GM19395 (cell line): ENCODE measurements around the gene JAG2.

Source experiments
- ATAC-seq: cut with Tn5 transposase; IDR thresholded peaks from one replicate; pipeline ENCODE4 v1.9.1; 2021; ENCODE audit warnings: mild to moderate bottlenecking, moderate library complexity; ENCODE audit not compliant: unreplicated experiment

Gene JAG2

GRCh38 chr14:105151838-105152793, 16.5 kb downstream of the JAG2 start:
- ATAC-seq, result no peak

DNA sequence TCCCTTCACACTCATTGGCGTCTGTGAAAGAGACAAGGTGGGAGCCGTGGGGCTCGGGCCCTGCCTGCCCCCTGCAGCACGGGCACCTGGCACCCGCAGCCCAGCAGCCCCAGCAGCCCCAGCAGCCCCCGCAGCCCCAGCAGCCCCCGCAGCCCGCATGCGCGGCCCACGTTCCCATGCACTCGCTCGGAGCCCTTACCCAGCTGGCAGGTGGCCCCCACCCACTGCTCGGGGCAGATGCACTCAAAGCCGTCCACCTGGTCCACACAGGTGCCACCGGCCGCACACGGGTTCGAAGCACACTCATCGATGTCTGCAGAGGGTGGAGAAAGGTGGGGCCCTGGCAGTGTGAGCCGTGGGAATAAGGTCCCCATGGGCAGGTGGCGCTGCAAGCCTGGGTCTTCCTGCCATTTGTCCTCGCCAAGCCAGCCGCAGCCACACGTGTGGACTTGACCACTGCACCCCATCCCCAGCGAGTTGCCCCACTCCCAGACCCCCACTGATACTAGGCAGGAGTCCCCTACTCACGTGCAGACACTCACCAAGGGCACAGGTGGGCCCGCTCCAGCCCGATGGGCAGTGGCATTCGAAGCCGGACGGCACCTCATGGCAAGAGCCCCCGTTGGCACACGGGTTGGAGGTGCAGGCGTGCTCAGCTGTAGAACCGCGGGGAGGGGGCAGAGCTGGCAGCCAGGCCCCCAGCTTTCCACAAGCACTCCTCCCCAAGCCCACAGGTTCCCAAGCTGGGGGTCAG, 17.3 kb downstream of the JAG2 start:
- no peak for ATAC-seq

DNA sequence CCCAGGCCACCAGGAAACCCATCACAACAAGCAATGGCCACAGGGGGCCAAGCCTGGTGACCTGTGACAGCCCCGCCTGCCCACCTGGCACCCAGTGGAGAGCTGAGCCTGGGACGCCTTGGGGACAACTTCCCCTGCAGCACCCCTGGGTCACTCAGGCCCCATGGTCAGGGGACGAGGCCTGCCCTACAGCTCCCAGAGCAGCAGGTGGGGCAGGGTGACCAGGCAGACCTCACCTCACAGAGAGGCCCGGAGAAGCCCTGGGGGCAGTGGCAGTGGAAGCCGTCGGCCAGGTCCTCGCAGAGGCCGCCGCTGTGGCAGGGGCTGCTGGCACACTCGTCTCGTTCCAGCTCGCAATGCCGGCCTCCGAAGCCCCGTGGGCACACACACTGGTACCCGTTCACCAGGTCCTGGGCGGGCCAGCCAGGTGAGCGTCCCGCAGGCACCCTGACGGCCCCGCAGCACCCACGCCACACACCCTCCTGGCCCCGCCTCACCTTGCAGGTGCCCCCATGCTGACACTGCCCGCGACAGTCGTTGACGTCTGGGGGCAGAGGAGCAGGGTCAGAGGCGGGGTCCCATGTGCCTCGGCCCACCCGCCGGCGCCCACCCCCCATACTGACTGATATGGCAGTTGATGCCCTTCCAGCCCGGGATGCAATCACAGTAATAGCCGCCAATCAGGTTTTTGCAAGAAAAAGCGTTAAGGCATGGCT, 18.1 kb downstream of the JAG2 start:
- no peak for ATAC-seq

GRCh38 chr14:105150026-105150367, 18.6 kb downstream of the JAG2 start:
- no peak for ATAC-seq

GRCh38 chr14:105149146-105149781, 19.3 kb downstream of the JAG2 start:
- no peak for ATAC-seq

DNA sequence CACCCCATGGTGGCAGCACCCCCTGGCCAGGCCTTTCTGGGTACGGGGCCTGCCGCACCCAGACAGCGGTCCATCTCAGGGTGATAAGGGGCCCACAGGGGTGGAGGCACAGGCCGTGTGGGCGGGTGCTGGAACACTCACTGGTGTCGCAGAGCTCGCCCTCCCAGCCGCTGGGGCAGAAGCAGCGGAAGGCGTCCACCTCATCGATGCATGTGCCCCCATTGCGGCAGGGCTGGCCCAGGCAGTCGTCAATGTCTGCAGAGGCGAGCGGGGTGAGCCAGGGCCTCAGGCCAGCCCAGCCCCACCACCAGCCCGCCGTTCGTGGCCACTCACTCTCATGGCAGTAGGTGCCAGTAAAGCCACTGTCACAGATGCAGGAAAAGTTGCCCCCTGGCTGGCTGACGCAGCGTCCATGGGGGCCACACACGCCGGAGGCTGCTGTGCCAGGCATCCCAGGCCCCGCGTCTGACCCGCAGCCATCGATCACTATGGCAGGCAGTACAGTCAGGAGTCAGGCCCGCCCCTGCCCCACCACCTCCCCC, 19.9 kb downstream of the JAG2 start:
- ATAC-seq, result no peak

GRCh38 chr14:105147671-105148603, 20.6 kb downstream of the JAG2 start:
- no peak for ATAC-seq

- ATAC-seq, result no peak
These were observed 21.5 kb downstream of the JAG2 start for GRCh38 chr14:105146976-105147635.

DNA sequence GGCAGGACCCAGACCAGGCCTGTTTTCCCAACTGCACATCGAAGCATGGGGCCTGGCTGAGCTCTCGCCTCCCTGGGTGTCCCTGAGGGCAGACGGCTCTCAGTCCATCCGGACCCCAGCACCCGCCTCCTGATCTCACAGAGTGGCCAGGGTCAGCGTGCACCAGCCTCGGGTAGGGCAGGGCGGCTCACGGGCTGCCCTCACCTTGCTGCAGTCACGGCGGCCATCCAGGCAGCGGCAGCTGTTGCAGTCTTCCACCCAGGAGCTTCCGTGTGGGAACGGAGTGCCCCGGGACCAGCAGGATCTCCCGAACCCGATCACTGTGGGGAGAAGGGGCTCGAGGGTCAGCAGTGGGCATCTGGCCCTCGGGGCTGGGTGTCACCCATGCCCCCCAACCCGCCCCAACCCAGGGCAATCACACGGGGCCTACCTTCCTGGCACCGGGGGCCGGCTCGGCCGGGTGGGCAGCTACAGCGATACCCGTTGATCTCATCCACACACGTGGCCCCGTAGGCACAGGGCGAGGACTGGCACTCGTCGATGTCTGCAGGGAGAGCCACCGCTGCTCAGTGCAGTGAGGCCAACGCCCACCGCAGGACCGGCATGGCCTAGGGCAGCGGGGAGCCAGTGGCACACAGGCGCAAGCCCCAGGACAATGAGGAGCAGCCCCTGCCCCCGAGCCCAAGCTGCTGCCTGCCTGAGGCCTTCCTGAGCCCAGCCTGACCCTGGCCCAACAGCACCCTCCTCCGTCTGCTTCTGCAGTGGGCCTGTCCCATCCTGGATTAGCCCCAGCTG, 22.2 kb downstream of the JAG2 start:
- ATAC-seq, result no peak

DNA sequence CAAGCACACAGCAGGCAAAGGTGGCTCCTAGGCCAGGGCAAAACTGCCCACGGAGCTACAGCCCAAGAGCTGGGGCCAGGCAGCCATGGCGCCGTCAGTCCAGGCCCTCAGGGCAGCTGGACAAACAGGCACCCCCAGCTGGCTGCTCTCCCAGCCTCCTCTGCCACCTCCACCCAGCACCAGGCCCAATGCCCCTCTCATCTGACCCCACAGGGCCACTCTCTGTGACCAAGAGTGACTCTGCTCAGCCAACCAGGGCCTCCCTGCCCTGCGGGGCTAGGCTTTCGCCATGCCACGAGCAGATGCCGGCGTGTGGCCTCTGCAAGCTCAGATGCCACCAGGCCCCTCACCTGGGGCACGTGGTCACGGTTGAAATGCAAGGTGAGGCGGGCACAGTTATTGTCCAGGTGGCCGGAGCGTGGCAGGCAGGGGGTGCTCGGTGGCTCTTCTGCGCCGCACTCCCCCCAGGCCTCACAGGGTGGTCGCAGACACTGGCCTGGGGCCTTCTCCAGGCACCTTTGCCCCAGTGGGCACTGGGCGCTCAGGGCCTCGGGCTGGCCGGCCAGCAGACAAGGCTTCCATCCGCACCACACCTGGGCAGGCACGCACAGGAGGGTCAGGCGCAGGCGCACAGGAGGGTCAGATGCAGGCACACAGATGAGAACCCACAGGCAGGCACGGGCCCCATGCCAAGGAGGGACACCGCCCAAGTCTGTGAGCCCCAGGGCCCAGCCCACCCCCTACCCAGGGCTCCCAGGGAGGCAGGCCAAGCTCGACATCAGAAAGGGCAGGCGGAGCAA, 23.0 kb downstream of the JAG2 start:
- ATAC-seq, result no peak

- ATAC-seq, result no peak
These were observed 23.8 kb downstream of the JAG2 start for GRCh38 chr14:105144666-105145380.

DNA sequence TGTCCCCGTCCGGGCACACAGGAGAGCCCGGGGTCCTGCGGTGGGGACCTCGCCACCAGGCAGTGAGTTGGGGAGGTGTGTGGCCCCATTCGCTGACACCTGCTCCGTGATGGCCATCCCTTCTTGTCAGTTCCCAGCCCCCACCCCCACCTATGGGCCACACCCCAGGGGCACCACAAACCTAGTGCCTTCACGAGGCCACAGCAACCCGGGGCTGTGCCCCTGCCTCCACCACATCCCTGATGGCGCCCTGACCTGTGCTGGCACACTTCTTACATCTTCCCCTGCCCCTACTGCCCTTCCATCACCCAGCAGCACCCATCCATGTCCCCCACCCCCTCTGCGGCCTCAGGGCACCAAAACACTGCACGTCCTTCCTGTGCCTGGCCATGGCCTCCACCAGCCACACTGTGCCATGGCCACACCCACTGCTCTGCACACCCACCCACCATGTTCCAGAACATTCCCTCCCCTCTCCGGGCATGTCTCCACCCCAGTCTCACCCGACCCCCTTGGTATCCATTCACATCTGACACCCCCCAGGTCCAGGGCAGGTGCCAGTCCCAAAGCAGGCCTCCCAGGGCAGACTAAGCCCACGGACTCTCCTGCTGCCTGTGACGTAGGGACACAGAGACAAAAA, 24.4 kb downstream of the JAG2 start:
- no peak for ATAC-seq

DNA sequence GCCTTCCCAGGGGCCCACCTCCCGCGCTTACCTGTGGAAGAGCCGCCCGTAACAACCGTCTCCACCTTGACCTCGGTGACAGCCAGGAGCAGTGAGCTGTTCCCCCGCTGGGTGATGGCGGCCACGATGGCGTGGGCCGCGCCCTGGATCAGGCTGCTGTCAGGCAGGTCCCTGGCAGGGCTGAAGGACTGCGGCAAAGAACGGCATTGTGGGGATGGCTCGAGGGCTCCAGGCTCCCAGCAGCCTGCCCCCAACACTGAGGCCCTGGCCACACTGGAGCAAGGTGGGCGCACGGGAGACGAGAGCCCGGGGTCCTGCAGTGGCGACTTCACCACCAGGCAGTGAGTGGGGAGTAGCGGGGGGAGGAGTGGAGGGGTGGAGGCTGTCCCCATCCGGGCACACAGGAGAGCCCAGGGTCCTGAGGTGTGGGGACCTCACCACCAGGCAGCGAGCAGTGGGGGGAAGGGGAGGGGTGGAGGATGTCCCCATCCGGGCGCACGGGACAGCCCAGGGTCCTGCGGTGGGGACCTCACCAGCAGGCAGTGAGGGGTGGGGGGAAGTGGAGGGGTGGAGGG, 25.0 kb downstream of the JAG2 start:
- no peak for ATAC-seq

- ATAC-seq, result no peak
These were observed 25.7 kb downstream of the JAG2 start for GRCh38 chr14:105142651-105143450.
